Measurements from ENCODE around the gene ELP5. TPM values are rescaled to one million over a fixed set of nuclear protein-coding genes. Genes with fewer than 3 reads are reported as not detected.

The ELP5 gene
- total and polyA plus RNA-seq, 3 donors from 2014 or later: 107 to 295 (median 123) TPM

GRCh38 chr17:7282752-7283321 is 30.8 kb downstream of the ELP5 start:
- peak overlapping the region in 1 of 2 donors; percentile 82 for H3K27ac ChIP-seq

GRCh38 chr17:7283471-7284216 is 31.6 kb downstream of the ELP5 start:
- Histone ChIP-seq H3K36me3 (ENCODE audit: low read depth, missing control alignments) (no peaks in the 10 kb centered on the region), H3K4me1 (peaks cover 12% of the 10 kb centered on the region), H3K9me3 (no peaks in the 10 kb centered on the region), H3K4me3 (no peak overlapping the region), H3K27ac (no peak overlapping the region), H3K27me3 (no peaks in the 10 kb centered on the region)
- intact Hi-C loops (cut with DNase I; ENCODE audit: low total_unique reads): no loop called here
- TF ChIP-seq POLR2A (IDR thresholded peaks at IDR 0.05) (no peak), CTCF (IDR thresholded peaks at IDR 0.05) (no peak)
- DNase-seq: no peak
- WGBS, 2 donors: 90 to 93% methylated on average over 15 to 18 of the region's 18 CpGs

More at GRCh38 chr17:7282752-7283321, 30.8 kb downstream of the ELP5 start:
- no peaks in the 10 kb centered on the region for H3K9me3 ChIP-seq
- no peak for DNase-seq
- intact Hi-C loops (cut with DNase I; ENCODE audit: low total_unique reads): no loop called here
- TF ChIP-seq POLR2A (IDR thresholded peaks at IDR 0.05): no peak
- TF ChIP-seq CTCF (IDR thresholded peaks at IDR 0.05): no peak
- H3K4me1 ChIP-seq: peaks cover 12% of the 10 kb centered on the region
- no peaks in the 10 kb centered on the region for H3K27me3 ChIP-seq
- 58 to 60% methylated on average over 6 of the region's 6 CpGs for WGBS, 2 donors
- H3K36me3 ChIP-seq (ENCODE audit: low read depth, missing control alignments): no peaks in the 10 kb centered on the region
- H3K4me3 ChIP-seq: no peak overlapping the region

GRCh38 chr17:7284911-7285310 is 32.9 kb downstream of the ELP5 start:
- TF ChIP-seq POLR2A (IDR thresholded peaks at IDR 0.05) (no peak), CTCF (IDR thresholded peaks at IDR 0.05) (no peak)
- Histone ChIP-seq H3K9me3 (no peaks in the 10 kb centered on the region), H3K27me3 (no peaks in the 10 kb centered on the region), H3K36me3 (ENCODE audit: low read depth, missing control alignments) (no peaks in the 10 kb centered on the region), H3K4me3 (no peak overlapping the region), H3K4me1 (peaks cover 12% of the 10 kb centered on the region), H3K27ac (no peak overlapping the region)
- WGBS, 2 donors: 94 to 98% methylated on average over 4 to 16 of the region's 16 CpGs
- no peak for DNase-seq
- intact Hi-C loops (cut with DNase I; ENCODE audit: low total_unique reads): no loop called here

- Histone ChIP-seq H3K4me1 (peaks cover 11% of the 10 kb centered on the region), H3K4me3 (no peak overlapping the region), H3K9me3 (no peaks in the 10 kb centered on the region), H3K27me3 (no peaks in the 10 kb centered on the region), H3K36me3 (ENCODE audit: low read depth, missing control alignments) (no peaks in the 10 kb centered on the region), H3K27ac (no peak overlapping the region)
- intact Hi-C loops (cut with DNase I; ENCODE audit: low total_unique reads): no loop called here
- no peak for TF ChIP-seq CTCF (IDR thresholded peaks at IDR 0.05)
- TF ChIP-seq POLR2A (IDR thresholded peaks at IDR 0.05): no peak
- WGBS, 2 donors: 87 to 92% methylated on average over 12 of the region's 12 CpGs
- DNase-seq: no peak
Observed at GRCh38 chr17:7285679-7286078, 33.7 kb downstream of the ELP5 start.

Measured in testis (tissue), 3 donors.